Measurements from ENCODE around the gene PCNX3. TPM values are rescaled to one million over a fixed set of nuclear protein-coding genes. Genes with fewer than 3 reads are reported as not detected.

Gene PCNX3
- total and polyA plus RNA-seq, 7 experiments from 2014 or later: 2.2 to 64.9 (median 54.9) TPM

DNA sequence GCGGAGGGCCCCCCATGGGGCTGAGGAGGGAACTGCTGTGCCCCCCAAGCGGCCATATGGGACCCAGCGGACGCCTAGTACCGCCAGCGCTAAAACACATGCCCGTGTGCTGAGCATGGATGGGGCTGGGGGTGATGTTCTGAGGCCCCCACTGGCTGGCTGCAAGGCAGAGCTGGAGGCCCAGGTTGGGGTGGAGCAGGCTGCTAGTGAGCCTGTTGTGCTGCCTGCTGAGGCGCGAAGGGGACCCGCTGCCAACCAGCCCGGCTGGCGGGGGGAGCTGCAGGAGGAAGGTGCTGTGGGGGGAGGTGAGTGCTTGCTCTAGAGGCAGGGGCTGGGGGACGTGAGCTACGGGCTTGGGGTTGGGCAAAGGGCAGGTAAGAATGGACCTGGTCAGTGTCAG lies 3.2 kb downstream of the PCNX3 start:
- Histone ChIP-seq H3K27ac (ENCODE audit: low read depth, low read length) (no peak overlapping the region), H3K36me3 (ENCODE audit: control insufficient read depth in 2 of 3, insufficient read depth in 3 of 3, low read length in 3 of 3) (peaks cover 12 to 79% (median 27%) of the 10 kb centered on the region in 3 experiments), H3K27me3 (ENCODE audit: control insufficient read depth in 2 of 2, insufficient read depth in 2 of 2, low read length in 2 of 2) (no peaks in the 10 kb centered on the region), H3K9me3 (ENCODE audit: control insufficient read depth in 2 of 3, low read length in 3 of 3) (no peaks in the 10 kb centered on the region), H3K4me3 (ENCODE audit: low read length) (no peak overlapping the region), H3K4me1 (ENCODE audit: control insufficient read depth in 2 of 2, insufficient read depth in 2 of 2, low read length in 2 of 2) (peaks cover 13 to 16% of the 10 kb centered on the region in 2 donors)
- Mint-ChIP-seq H3K9me3 (peaks cover 0 to 2% (median 0%) of the 10 kb centered on the region in 11 donors), H3K36me3 (peaks cover 0 to 20% (median 6%) of the 10 kb centered on the region in 5 donors), H3K4me1 (peaks cover 12 to 23% (median 17%) of the 10 kb centered on the region in 7 donors), H3K4me3 (peak overlapping the region in 2 of 10 donors; percentile 36 to 71), H3K27ac (peak overlapping the region in 1 of 9 donors; percentile 62), H3K27me3 (peaks cover 0 to 6% (median 0%) of the 10 kb centered on the region in 5 donors)
- intact Hi-C loops (cut with micrococcal nuclease): loop anchor here in 1 of 2 donors (5.0 kb wide), 1 partner anchor 1301 kb away; the partner anchor contains the start of genes PRDX5 and TRMT112
- ATAC-seq: no peak
- POLR2A ChIA-PET: no interaction called here
- CTCF ChIA-PET: no interaction called here
- no peak for DNase-seq

DNA sequence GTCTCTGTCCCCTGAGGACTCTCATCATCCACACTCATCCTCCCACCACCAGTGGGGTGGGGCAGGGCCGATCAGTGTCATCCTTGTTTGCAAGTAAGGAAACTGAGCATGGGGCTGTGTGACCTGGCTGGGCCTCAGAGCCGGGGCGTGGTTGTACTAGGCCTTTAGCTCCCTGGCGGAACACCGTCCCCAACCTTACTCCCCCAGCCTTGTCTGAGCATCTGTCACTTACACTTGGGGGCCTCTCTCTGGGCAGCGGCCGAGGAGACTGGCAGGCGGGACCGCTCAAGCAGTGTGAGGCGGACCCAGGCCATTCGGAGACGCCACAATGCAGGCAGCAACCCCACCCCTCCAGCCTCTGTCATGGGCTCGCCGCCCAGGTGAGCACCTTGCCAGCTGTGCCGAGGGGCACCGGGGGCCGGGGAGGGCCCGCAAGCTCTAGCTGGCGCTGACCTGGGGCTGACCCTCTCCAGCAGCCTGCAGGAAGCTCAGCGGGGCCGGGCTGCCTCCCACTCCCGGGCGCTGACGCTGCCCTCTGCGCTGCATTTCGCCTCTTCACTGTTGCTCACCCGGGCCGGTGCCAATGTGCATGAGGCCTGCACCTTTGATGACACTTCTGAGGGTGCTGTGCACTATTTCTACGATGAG lies 3.8 kb downstream of the PCNX3 start:
- DNase-seq (no peak), ATAC-seq (no peak)
- Histone ChIP-seq H3K4me3 (ENCODE audit: low read length) (no peak overlapping the region), H3K27ac (ENCODE audit: low read depth, low read length) (no peak overlapping the region), H3K27me3 (ENCODE audit: control insufficient read depth in 2 of 2, insufficient read depth in 2 of 2, low read length in 2 of 2) (no peaks in the 10 kb centered on the region), H3K36me3 (ENCODE audit: control insufficient read depth in 2 of 3, insufficient read depth in 3 of 3, low read length in 3 of 3) (peaks cover 12 to 82% (median 28%) of the 10 kb centered on the region in 3 experiments), H3K4me1 (ENCODE audit: control insufficient read depth in 2 of 2, insufficient read depth in 2 of 2, low read length in 2 of 2) (peaks cover 13 to 16% of the 10 kb centered on the region in 2 donors), H3K9me3 (ENCODE audit: control insufficient read depth in 2 of 3, low read length in 3 of 3) (no peaks in the 10 kb centered on the region)
- Mint-ChIP-seq H3K9me3 (peaks cover 0 to 2% (median 0%) of the 10 kb centered on the region in 11 donors), H3K36me3 (peaks cover 0 to 22% (median 6%) of the 10 kb centered on the region in 5 donors), H3K27me3 (peaks cover 0 to 6% (median 0%) of the 10 kb centered on the region in 5 donors), H3K4me3 (peak overlapping the region in 2 of 10 donors; percentile 36 to 71), H3K4me1 (peaks cover 12 to 23% (median 15%) of the 10 kb centered on the region in 7 donors), H3K27ac (no peak overlapping the region)
- intact Hi-C loops (cut with micrococcal nuclease): loop anchor here in 1 of 2 donors (5.0 kb wide), 1 partner anchor 1302 kb away; the partner anchor contains the start of genes PRDX5 and TRMT112
- ChIA-PET POLR2A (no interaction called here), CTCF (interaction anchor here (0.6 kb wide), 1 partner anchor 59 kb away, joined by 3 read pairs; no protein-coding TSS in a partner anchor)

DNA sequence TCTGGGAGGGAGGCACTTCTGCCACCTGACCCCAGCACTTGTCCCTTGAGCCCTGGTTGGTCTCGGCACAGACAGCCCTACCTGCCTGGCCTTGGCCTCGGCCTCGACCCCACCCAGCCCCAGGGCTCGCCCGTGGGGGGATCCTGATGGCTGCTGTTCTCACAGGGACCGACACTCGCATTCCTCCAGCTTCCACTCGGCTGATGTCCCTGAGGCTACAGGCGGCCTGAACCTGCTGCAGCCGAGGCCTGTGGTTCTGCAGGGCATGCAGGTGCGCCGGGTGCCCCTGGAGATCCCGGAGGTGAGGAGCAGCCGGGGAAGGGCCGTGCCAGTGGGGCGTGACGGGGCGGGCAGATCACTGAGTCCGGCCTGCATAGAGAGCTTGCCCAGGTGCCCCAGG lies 5.1 kb downstream of the PCNX3 start:
- Histone ChIP-seq H3K36me3 (ENCODE audit: control insufficient read depth in 2 of 3, insufficient read depth in 3 of 3, low read length in 3 of 3) (peaks cover 12 to 87% (median 30%) of the 10 kb centered on the region in 3 experiments), H3K27ac (ENCODE audit: low read depth, low read length) (no peak overlapping the region), H3K27me3 (ENCODE audit: control insufficient read depth in 2 of 2, insufficient read depth in 2 of 2, low read length in 2 of 2) (no peaks in the 10 kb centered on the region), H3K4me3 (ENCODE audit: low read length) (no peak overlapping the region), H3K9me3 (ENCODE audit: control insufficient read depth in 2 of 3, low read length in 3 of 3) (no peaks in the 10 kb centered on the region), H3K4me1 (ENCODE audit: control insufficient read depth in 2 of 2, insufficient read depth in 2 of 2, low read length in 2 of 2) (peaks cover 13 to 16% of the 10 kb centered on the region in 2 donors)
- Mint-ChIP-seq H3K36me3 (peaks cover 0 to 22% (median 6%) of the 10 kb centered on the region in 5 donors), H3K9me3 (no peaks in the 10 kb centered on the region), H3K4me3 (no peak overlapping the region), H3K27me3 (no peaks in the 10 kb centered on the region), H3K4me1 (peaks cover 11 to 22% (median 15%) of the 10 kb centered on the region in 7 donors), H3K27ac (no peak overlapping the region)
- DNase-seq (no peak), ATAC-seq (no peak)
- POLR2A ChIA-PET: interaction anchor here (1.1 to 1.4 kb wide), 2 partner anchors 19 to 32 kb away, joined by 3 to 6 read pairs; no protein-coding TSS in a partner anchor
- intact Hi-C loops (cut with micrococcal nuclease): no loop called here
- CTCF ChIA-PET: no interaction called here

DNA sequence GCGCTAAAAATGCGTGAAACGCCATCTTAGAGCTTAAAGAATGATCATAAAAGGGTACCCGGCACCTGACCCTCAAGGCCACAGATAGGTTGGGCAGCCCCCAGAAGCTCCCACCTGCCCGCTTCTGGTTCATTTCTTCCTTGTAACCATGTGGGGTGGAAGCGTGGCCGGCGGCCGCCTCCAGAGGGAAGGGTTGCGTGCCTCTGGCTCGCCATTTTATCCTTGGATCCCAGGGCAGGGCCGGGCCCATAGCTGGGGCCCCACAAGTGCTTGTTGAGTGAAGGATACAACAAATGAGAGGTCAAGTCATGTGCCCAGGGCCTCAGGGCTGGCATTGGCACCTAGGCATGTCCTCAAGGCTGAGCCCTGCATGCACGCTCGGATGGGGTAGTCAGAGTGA lies 5.9 kb downstream of the PCNX3 start:
- no peaks in the 10 kb centered on the region for H3K9me3 ChIP-seq (ENCODE audit: control insufficient read depth in 2 of 3, low read length in 3 of 3)
- H3K27me3 Mint-ChIP-seq: no peaks in the 10 kb centered on the region
- H3K27ac Mint-ChIP-seq: no peak overlapping the region
- peaks cover 14 to 25% (median 17%) of the 10 kb centered on the region in 7 donors for H3K4me1 Mint-ChIP-seq
- no peaks in the 10 kb centered on the region for H3K27me3 ChIP-seq (ENCODE audit: control insufficient read depth in 2 of 2, insufficient read depth in 2 of 2, low read length in 2 of 2)
- no peak for ATAC-seq
- H3K4me3 ChIP-seq (ENCODE audit: low read length): no peak overlapping the region
- peaks cover 16% of the 10 kb centered on the region in 2 donors for H3K4me1 ChIP-seq (ENCODE audit: control insufficient read depth in 2 of 2, insufficient read depth in 2 of 2, low read length in 2 of 2)
- no peak overlapping the region for H3K4me3 Mint-ChIP-seq
- POLR2A ChIA-PET: interaction anchor here (1.1 to 1.4 kb wide), 2 partner anchors 18 to 31 kb away, joined by 3 to 6 read pairs; no protein-coding TSS in a partner anchor
- CTCF ChIA-PET: interaction anchor here (0.6 to 1.7 kb wide), 2 partner anchors 27 to 148 kb away, joined by 3 read pairs; no protein-coding TSS in a partner anchor
- peaks cover 12 to 92% (median 30%) of the 10 kb centered on the region in 3 experiments for H3K36me3 ChIP-seq (ENCODE audit: control insufficient read depth in 2 of 3, insufficient read depth in 3 of 3, low read length in 3 of 3)
- no peak for DNase-seq
- H3K36me3 Mint-ChIP-seq: peaks cover 0 to 20% (median 6%) of the 10 kb centered on the region in 5 donors
- H3K27ac ChIP-seq (ENCODE audit: low read depth, low read length): no peak overlapping the region
- intact Hi-C loops (cut with micrococcal nuclease): no loop called here
- no peaks in the 10 kb centered on the region for H3K9me3 Mint-ChIP-seq

DNA sequence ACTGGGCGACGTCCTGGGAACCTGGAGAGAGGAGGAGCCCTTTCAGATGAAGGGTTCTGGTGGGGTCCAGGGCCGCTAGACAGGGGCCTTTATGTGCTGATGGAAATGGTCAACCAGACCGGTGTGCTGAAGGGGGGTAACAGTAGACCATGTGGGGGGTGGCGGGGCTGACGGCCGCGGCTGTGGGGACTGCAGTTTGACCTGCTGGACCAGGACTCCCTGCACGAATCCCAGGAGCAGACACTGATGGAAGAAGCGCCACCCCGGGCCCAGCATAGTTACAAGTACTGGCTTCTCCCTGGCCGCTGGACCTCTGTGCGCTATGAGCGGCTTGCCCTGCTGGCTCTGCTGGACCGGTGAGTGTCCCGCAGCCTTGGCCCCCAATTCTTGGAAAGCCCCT lies 6.4 kb downstream of the PCNX3 start:
- no peak overlapping the region for H3K4me3 ChIP-seq (ENCODE audit: low read length)
- H3K4me1 ChIP-seq (ENCODE audit: control insufficient read depth in 2 of 2, insufficient read depth in 2 of 2, low read length in 2 of 2): peaks cover 11 to 13% of the 10 kb centered on the region in 2 donors
- POLR2A ChIA-PET: interaction anchor here (0.6 to 2.4 kb wide), 3 partner anchors 11 to 441 kb away, joined by 3 to 9 read pairs (median 6); no protein-coding TSS in a partner anchor
- ATAC-seq (no peak), DNase-seq (no peak)
- H3K27ac ChIP-seq (ENCODE audit: low read depth, low read length): no peak overlapping the region
- Mint-ChIP-seq H3K27me3 (no peaks in the 10 kb centered on the region), H3K27ac (no peak overlapping the region), H3K4me1 (peaks cover 8 to 20% (median 12%) of the 10 kb centered on the region in 7 donors), H3K9me3 (no peaks in the 10 kb centered on the region), H3K4me3 (no peak overlapping the region), H3K36me3 (peaks cover 0 to 20% (median 3%) of the 10 kb centered on the region in 5 donors)
- peaks cover 15 to 97% (median 30%) of the 10 kb centered on the region in 3 experiments for H3K36me3 ChIP-seq (ENCODE audit: control insufficient read depth in 2 of 3, insufficient read depth in 3 of 3, low read length in 3 of 3)
- intact Hi-C loops (cut with micrococcal nuclease): no loop called here
- H3K27me3 ChIP-seq (ENCODE audit: control insufficient read depth in 2 of 2, insufficient read depth in 2 of 2, low read length in 2 of 2): no peaks in the 10 kb centered on the region
- no peaks in the 10 kb centered on the region for H3K9me3 ChIP-seq (ENCODE audit: control insufficient read depth in 2 of 3, low read length in 3 of 3)
- CTCF ChIA-PET: interaction anchor here (0.6 to 1.7 kb wide), 3 partner anchors 27 to 148 kb away, joined by 3 to 6 read pairs (median 3); partner anchors contain the start of gene KAT5

DNA sequence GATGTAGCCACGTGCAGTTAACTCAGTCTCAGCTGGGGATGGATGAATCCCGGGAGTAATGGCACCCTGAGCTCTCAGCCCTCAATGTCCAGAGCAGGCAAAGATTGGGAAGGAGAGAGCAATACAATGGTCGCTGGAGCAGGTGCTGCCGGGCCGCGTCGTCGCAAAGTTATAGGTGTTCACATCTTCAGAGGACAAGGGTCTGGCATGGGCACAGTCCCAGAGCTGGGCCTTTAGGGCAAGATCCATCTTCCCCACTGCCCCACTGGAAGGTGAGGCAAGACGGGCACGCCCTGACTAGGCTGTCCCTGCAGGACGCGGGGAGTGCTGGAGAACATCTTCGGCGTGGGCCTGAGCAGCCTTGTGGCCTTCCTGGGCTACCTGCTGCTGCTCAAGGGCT lies 7.6 kb downstream of the PCNX3 start:
- Mint-ChIP-seq H3K4me1 (peaks cover 4 to 13% (median 9%) of the 10 kb centered on the region in 7 donors), H3K4me3 (no peak overlapping the region), H3K27ac (peak overlapping the region in 1 of 9 donors; percentile 70), H3K9me3 (no peaks in the 10 kb centered on the region), H3K36me3 (peaks cover 0 to 18% (median 3%) of the 10 kb centered on the region in 5 donors), H3K27me3 (no peaks in the 10 kb centered on the region)
- no peak for ATAC-seq
- H3K4me3 ChIP-seq (ENCODE audit: low read length): no peak overlapping the region
- intact Hi-C loops (cut with micrococcal nuclease): no loop called here
- H3K27me3 ChIP-seq (ENCODE audit: control insufficient read depth in 2 of 2, insufficient read depth in 2 of 2, low read length in 2 of 2): no peaks in the 10 kb centered on the region
- DNase-seq: no peak
- CTCF ChIA-PET: interaction anchor here (0.6 to 1.5 kb wide), 4 partner anchors 34 to 256 kb away, joined by 3 to 6 read pairs (median 4); partner anchors contain the start of gene KAT5
- H3K4me1 ChIP-seq (ENCODE audit: control insufficient read depth in 2 of 2, insufficient read depth in 2 of 2, low read length in 2 of 2): peaks cover 3 to 9% of the 10 kb centered on the region in 2 donors
- no peak overlapping the region for H3K27ac ChIP-seq (ENCODE audit: low read depth, low read length)
- POLR2A ChIA-PET: interaction anchor here (0.6 to 2.4 kb wide), 4 partner anchors 10 to 36 kb away, joined by 3 to 9 read pairs (median 3); no protein-coding TSS in a partner anchor
- H3K9me3 ChIP-seq (ENCODE audit: control insufficient read depth in 2 of 3, low read length in 3 of 3): no peaks in the 10 kb centered on the region
- H3K36me3 ChIP-seq (ENCODE audit: control insufficient read depth in 2 of 3, insufficient read depth in 3 of 3, low read length in 3 of 3): peaks cover 7 to 97% (median 26%) of the 10 kb centered on the region in 3 experiments
